ENCODE data around the gene RBM4. TPM values are rescaled to one million over a fixed set of nuclear protein-coding genes. Genes with fewer than 3 reads are reported as not detected.
"Not testable (repeated sequence)": the region's sequence is repeated elsewhere in the genome, so short reads cannot be mapped to it uniquely, and the experiment has no call there.

RBM4 gene
- total RNA-seq = 105 and 133 TPM in 2 replicates

GRCh38 chr11:66638177-66639065 is at the start of gene RBM4:
Gene RBM4 (plus strand): TSS chr11:66638703. CDS start chr11:66639712, 1,009 bp downstream.
- TF ChIP-seq CTCF (conservative IDR thresholded peaks at IDR 0.05; ENCODE audit: low read depth, low read length) = peak; percentile 18
- peak within 1 kb of the TSS; percentile 83 for H3K4me3 ChIP-seq (ENCODE audit: low read depth, low read length)
- peak; percentile 98 for DNase-seq (ENCODE audit: low read depth)

- DNase-seq (ENCODE audit: low read depth); H3K4me3 ChIP-seq (ENCODE audit: low read depth, low read length): not testable (repeated sequence)
Observed at GRCh38 chr11:66589315-66589714, 49.2 kb upstream of the RBM4 start.

GRCh38 chr11:66589996-66590675 is 48.4 kb upstream of the RBM4 start:
- no peak for TF ChIP-seq CTCF (conservative IDR thresholded peaks at IDR 0.05; ENCODE audit: low read depth, low read length)
- no peak for DNase-seq (ENCODE audit: low read depth)
- no peak overlapping the region for H3K4me3 ChIP-seq (ENCODE audit: low read depth, low read length)

- no peak for DNase-seq (ENCODE audit: low read depth)
- no peak for TF ChIP-seq CTCF (conservative IDR thresholded peaks at IDR 0.05; ENCODE audit: low read depth, low read length)
- H3K4me3 ChIP-seq (ENCODE audit: low read depth, low read length) = no peak overlapping the region
Observed at GRCh38 chr11:66591175-66591574, 47.3 kb upstream of the RBM4 start.

- peak; percentile 55 for TF ChIP-seq CTCF (conservative IDR thresholded peaks at IDR 0.05; ENCODE audit: low read depth, low read length)
- peak; percentile 27 for DNase-seq (ENCODE audit: low read depth)
- H3K4me3 ChIP-seq (ENCODE audit: low read depth, low read length) = peak within 1 kb of the TSS; percentile 90
Observed at GRCh38 chr11:66592457-66593302, 45.8 kb upstream of the RBM4 start, which contains the start of the genes CCDC87 and CCS. Gene CCDC87 (minus strand): TSS chr11:66593063. CDS start chr11:66593015, 48 bp downstream. Gene CCS (plus strand): TSS chr11:66593185. CDS start chr11:66593262, 77 bp downstream.

GRCh38 chr11:66593303-66593635 is 45.2 kb upstream of the RBM4 start:
- no peak for TF ChIP-seq CTCF (conservative IDR thresholded peaks at IDR 0.05; ENCODE audit: low read depth, low read length)
- no peak for DNase-seq (ENCODE audit: low read depth)
- H3K4me3 ChIP-seq (ENCODE audit: low read depth, low read length) = peak overlapping the region; percentile 90

GRCh38 chr11:66593650-66594049 is 44.9 kb upstream of the RBM4 start:
- TF ChIP-seq CTCF (conservative IDR thresholded peaks at IDR 0.05; ENCODE audit: low read depth, low read length) = no peak
- peak overlapping the region; percentile 90 for H3K4me3 ChIP-seq (ENCODE audit: low read depth, low read length)
- no peak for DNase-seq (ENCODE audit: low read depth)
